ENCODE measurements around the gene PTPRJ. TPM values are rescaled to one million over a fixed set of nuclear protein-coding genes. Genes with fewer than 3 reads are reported as not detected.

The PTPRJ gene
- total and polyA plus RNA-seq, 2 of the 4 experiments (the other 2 are of a cell fraction): 5.6 to 14.9 TPM

- dilution Hi-C loops (cut with HindIII; ENCODE audit: low sequenced_read_pairs, unreplicated experiment) (no loop called here), intact Hi-C loops (cut with micrococcal nuclease) (no loop called here), in situ Hi-C loops (cut with MboI; ENCODE audit: low sequenced_read_pairs) (no loop called here)
- Histone ChIP-seq H3K23ac (ENCODE audit: low read depth, low read length) (no peak overlapping the region), H4K20me1 (ENCODE audit: insufficient read depth, low read length) (peaks cover 8% of the 10 kb centered on the region; the same call in 1 of the 2 replicates), H3K9ac (ENCODE audit: low read depth, low read length) (no peak overlapping the region), H3K4me2 (ENCODE audit: low read depth, low read length) (no peak overlapping the region), H3K18ac (ENCODE audit: low read depth, low read length) (no peak overlapping the region), H2AK5ac (ENCODE audit: low read depth, low read length) (no peak overlapping the region), H4K8ac (ENCODE audit: low read depth in 2 of 2, low read length in 2 of 2) (no peak overlapping the region), H2BK120ac (ENCODE audit: low read depth, low read length) (no peak overlapping the region), H3K9me1 (ENCODE audit: insufficient read depth, low read length) (peaks cover 7% of the 10 kb centered on the region; the same call in 1 of the 2 replicates), H3K36me3 (ENCODE audit: control insufficient read depth, insufficient read depth, low read length) (no peaks in the 10 kb centered on the region), H3K9me3 (ENCODE audit: control insufficient read depth, insufficient read depth, low read length) (no peaks in the 10 kb centered on the region), H2BK20ac (ENCODE audit: low read depth, low read length) (no peak overlapping the region), H2BK15ac (ENCODE audit: low read depth, low read length) (no peak overlapping the region), H4K91ac (ENCODE audit: insufficient read depth, low read depth, low read length) (no peak overlapping the region), H3K27ac (ENCODE audit: insufficient read depth, low read length) (no peak overlapping the region), H3K56ac (ENCODE audit: extremely low read depth, insufficient read depth, low read length) (no peak overlapping the region), H4K5ac (ENCODE audit: low read depth, low read length) (no peak overlapping the region), H3K4ac (ENCODE audit: low read depth, low read length) (no peak overlapping the region), H3K4me1 (ENCODE audit: control insufficient read depth, insufficient read depth, low read length) (peaks cover 2% of the 10 kb centered on the region), H2BK5ac (ENCODE audit: low read depth, low read length, poor library complexity, severe bottlenecking) (no peak overlapping the region), H2AK9ac (replicated peaks; ENCODE audit: low read depth, low read length, poor library complexity) (no peak overlapping the region), H3K79me1 (ENCODE audit: low read depth in 1 of 2, low read length in 2 of 2) (peaks cover 38 to 71% of the 10 kb centered on the region in 2 experiments), H3K14ac (replicated peaks; ENCODE audit: low read depth, low read length) (no peak overlapping the region; the same call in 1 of the 2 replicates), H3K4me3 (ENCODE audit: insufficient read depth, low read depth, low read length) (no peak overlapping the region), H2AFZ (replicated peaks; ENCODE audit: low read length, poor library complexity) (no peak overlapping the region), H3K27me3 (ENCODE audit: control insufficient read depth, insufficient read depth, low read length) (no peaks in the 10 kb centered on the region)
- TF ChIP-seq MAFK (IDR thresholded peaks at IDR 0.05; ENCODE audit: low read depth, low read length): no peak
- TF ChIP-seq MAZ (IDR thresholded peaks at IDR 0.05; ENCODE audit: borderline replicate concordance, low read depth, low read length): no peak
- ChIA-PET POLR2A (ENCODE audit: unreplicated experiment) (no interaction called here), CTCF (no interaction called here)
- DNase-seq: no peak
- no TSS peak for BruUV-seq (replicated peaks)
- 96% methylated on average over 6 of the region's 13 CpGs; no CpG with 5 or more reads in 1 of the 2 experiments for WGBS, 2 experiments (ENCODE audit: extremely low coverage in 2 of 2, insufficient read length in 1 of 2)
- no peak for ATAC-seq (ENCODE audit: low read depth)
Measured at GRCh38 chr11:48040830-48041444, 60.6 kb downstream of the PTPRJ start.
